Activated naive CD4-positive, alpha-beta T cell treated with anti-CD3 and anti-CD28 coated beads for 36 hours (primary cell): ENCODE data around the gene TRIM62. TPM values are rescaled to one million over a fixed set of nuclear protein-coding genes. Genes with fewer than 3 reads are reported as not detected.

Experiments
- CTCF ChIA-PET: fragments of 350-600 bp; sonication (Branson Sonifier 250); formaldehyde crosslinking; loops from one replicate; lab custom pipeline; 2021; ENCODE audit warnings: antibody characterized with exemption; lab: Charles Lee
- DNase-seq: peaks from one replicate; pipeline ENCODE4 v3.0.0-alpha.2; 2020
- H3K27ac Mint-ChIP-seq: one replicate; pipeline ENCODE4 v1.8.0; 2021; ENCODE audit warnings: mild to moderate bottlenecking, mixed read lengths
- H3K27me3 Mint-ChIP-seq: one replicate; pipeline ENCODE4 v1.8.0; 2021; ENCODE audit warnings: low read depth, mixed read lengths
- H3K36me3 Mint-ChIP-seq: one replicate; pipeline ENCODE4 v1.8.0; 2021; ENCODE audit warnings: low read depth, mixed read lengths
- H3K4me1 Mint-ChIP-seq: one replicate; pipeline ENCODE4 v1.8.0; 2021; ENCODE audit warnings: low read depth, mixed read lengths
- H3K4me3 Mint-ChIP-seq: one replicate; pipeline ENCODE4 v1.8.0; 2021; ENCODE audit warnings: mild to moderate bottlenecking, moderate library complexity, mixed read lengths
- H3K9me3 Mint-ChIP-seq: one replicate; pipeline ENCODE4 v1.8.0; 2021; ENCODE audit warnings: mixed read lengths
- intact Hi-C: fragments of 100-400 bp; cut with micrococcal nuclease; formaldehyde crosslinking; loops from one replicate; pipeline ENCODE4 v1.15.1; 2023
- total RNA-seq, 2 experiments: library from RNA; stranded (reverse); gene quantifications; one replicate each; pipeline ENCODE4 v1.2.3, GENCODE V29; 2021

The TRIM62 gene
- 1 to 10 TPM; 1.5 TPM for total RNA-seq

- Mint-ChIP-seq H3K36me3 (no peaks in the 10 kb centered on the region), H3K27me3 (no peaks in the 10 kb centered on the region), H3K4me3 (peak within 1 kb of the TSS; percentile 86), H3K9me3 (no peaks in the 10 kb centered on the region), H3K27ac (no peak within 1 kb of the TSS), H3K4me1 (peaks cover 10% of the 10 kb centered on the region)
- peak; percentile 69 for DNase-seq
- CTCF ChIA-PET, result interaction anchor here (0.9 to 1.1 kb wide), 3 partner anchors 40 to 249 kb away, joined by 3 read pairs; no protein-coding TSS in a partner anchor
- intact Hi-C loops, result loop anchor here (1.0 to 5.0 kb wide), 3 partner anchors 55 to 165 kb away; partner anchors contain the start of gene ZNF362
These were observed at the start of gene TRIM62 for GRCh38 chr1:33181921-33182341. TSS of gene TRIM62 (minus strand) at chr1:33182043. CDS start at chr1:33181432, 611 bp downstream.

- no peak overlapping the region for H3K27ac Mint-ChIP-seq
- DNase-seq, result no peak
- no peaks in the 10 kb centered on the region for H3K36me3 Mint-ChIP-seq
- intact Hi-C loops, result no loop called here
- H3K27me3 Mint-ChIP-seq, result peaks cover 7% of the 10 kb centered on the region
- H3K4me1 Mint-ChIP-seq, result no peaks in the 10 kb centered on the region
- no peaks in the 10 kb centered on the region for H3K9me3 Mint-ChIP-seq
- no peak overlapping the region for H3K4me3 Mint-ChIP-seq
- CTCF ChIA-PET, result interaction anchor here (0.5 kb wide), 1 partner anchor 270 kb away, joined by 3 read pairs; no protein-coding TSS in a partner anchor
These were observed 49.3 kb upstream of the TRIM62 start for GRCh38 chr1:33231166-33231565.

- Mint-ChIP-seq H3K4me1 (no peaks in the 10 kb centered on the region), H3K36me3 (no peaks in the 10 kb centered on the region), H3K4me3 (no peak overlapping the region), H3K27ac (no peak overlapping the region), H3K9me3 (peaks cover 11% of the 10 kb centered on the region), H3K27me3 (peaks cover 7% of the 10 kb centered on the region)
- CTCF ChIA-PET, result no interaction called here
- intact Hi-C loops, result no loop called here
- DNase-seq, result no peak
These were observed 47.2 kb upstream of the TRIM62 start for GRCh38 chr1:33228935-33229487.

- CTCF ChIA-PET, result no interaction called here
These were observed 43.7 kb upstream of the TRIM62 start for GRCh38 chr1:33225586-33225985.

GRCh38 chr1:33224166-33224707, 42.4 kb upstream of the TRIM62 start:
- H3K27me3 Mint-ChIP-seq, result peaks cover 7% of the 10 kb centered on the region
- H3K36me3 Mint-ChIP-seq, result no peaks in the 10 kb centered on the region
- CTCF ChIA-PET, result no interaction called here
- intact Hi-C loops, result no loop called here
- no peaks in the 10 kb centered on the region for H3K4me1 Mint-ChIP-seq
- H3K27ac Mint-ChIP-seq, result no peak overlapping the region
- H3K9me3 Mint-ChIP-seq, result peaks cover 16% of the 10 kb centered on the region
- no peak for DNase-seq
- no peak overlapping the region for H3K4me3 Mint-ChIP-seq

More at GRCh38 chr1:33225586-33225985, 43.7 kb upstream of the TRIM62 start:
- Mint-ChIP-seq H3K9me3 (peaks cover 16% of the 10 kb centered on the region), H3K4me1 (no peaks in the 10 kb centered on the region), H3K27ac (no peak overlapping the region), H3K4me3 (no peak overlapping the region), H3K27me3 (peaks cover 7% of the 10 kb centered on the region), H3K36me3 (no peaks in the 10 kb centered on the region)
- DNase-seq, result no peak
- intact Hi-C loops, result no loop called here

- intact Hi-C loops, result no loop called here
- no peak for DNase-seq
- CTCF ChIA-PET, result no interaction called here
- Mint-ChIP-seq H3K27ac (no peak overlapping the region), H3K9me3 (peaks cover 16% of the 10 kb centered on the region), H3K4me1 (no peaks in the 10 kb centered on the region), H3K4me3 (no peak overlapping the region), H3K36me3 (no peaks in the 10 kb centered on the region), H3K27me3 (no peaks in the 10 kb centered on the region)
These were observed 40.5 kb upstream of the TRIM62 start for GRCh38 chr1:33222381-33222780.

- intact Hi-C loops, result no loop called here
- H3K9me3 Mint-ChIP-seq, result peaks cover 16% of the 10 kb centered on the region
- DNase-seq, result no peak
- no peak overlapping the region for H3K4me3 Mint-ChIP-seq
- no peaks in the 10 kb centered on the region for H3K36me3 Mint-ChIP-seq
- H3K27me3 Mint-ChIP-seq, result no peaks in the 10 kb centered on the region
- no peaks in the 10 kb centered on the region for H3K4me1 Mint-ChIP-seq
- no peak overlapping the region for H3K27ac Mint-ChIP-seq
- CTCF ChIA-PET, result no interaction called here
These were observed 39.5 kb upstream of the TRIM62 start for GRCh38 chr1:33221385-33221758.

GRCh38 chr1:33220676-33221384, 39.0 kb upstream of the TRIM62 start:
- peaks cover 16% of the 10 kb centered on the region for H3K9me3 Mint-ChIP-seq
- no peak overlapping the region for H3K27ac Mint-ChIP-seq
- no peak overlapping the region for H3K4me3 Mint-ChIP-seq
- DNase-seq, result no peak
- H3K36me3 Mint-ChIP-seq, result no peaks in the 10 kb centered on the region
- H3K4me1 Mint-ChIP-seq, result no peaks in the 10 kb centered on the region
- intact Hi-C loops, result no loop called here
- H3K27me3 Mint-ChIP-seq, result no peaks in the 10 kb centered on the region
- CTCF ChIA-PET, result interaction anchor here (0.6 kb wide), 1 partner anchor 24 kb away, joined by 3 read pairs; no protein-coding TSS in a partner anchor

GRCh38 chr1:33219886-33220661, 38.2 kb upstream of the TRIM62 start:
- no peak for DNase-seq
- intact Hi-C loops, result no loop called here
- Mint-ChIP-seq H3K36me3 (no peaks in the 10 kb centered on the region), H3K27me3 (no peaks in the 10 kb centered on the region), H3K27ac (no peak overlapping the region), H3K4me1 (no peaks in the 10 kb centered on the region), H3K9me3 (peaks cover 16% of the 10 kb centered on the region), H3K4me3 (no peak overlapping the region)
- CTCF ChIA-PET, result interaction anchor here (0.6 kb wide), 1 partner anchor 25 kb away, joined by 3 read pairs; no protein-coding TSS in a partner anchor

- intact Hi-C loops, result no loop called here
- no peaks in the 10 kb centered on the region for H3K9me3 Mint-ChIP-seq
- CTCF ChIA-PET, result no interaction called here
- no peaks in the 10 kb centered on the region for H3K36me3 Mint-ChIP-seq
- H3K4me3 Mint-ChIP-seq, result no peak overlapping the region
- no peak for DNase-seq
- H3K4me1 Mint-ChIP-seq, result no peaks in the 10 kb centered on the region
- H3K27me3 Mint-ChIP-seq, result no peaks in the 10 kb centered on the region
- H3K27ac Mint-ChIP-seq, result no peak overlapping the region
These were observed 30.1 kb upstream of the TRIM62 start for GRCh38 chr1:33211972-33212371.

GRCh38 chr1:33206340-33206739, 24.5 kb upstream of the TRIM62 start:
- H3K4me1 Mint-ChIP-seq, result no peaks in the 10 kb centered on the region
- no peaks in the 10 kb centered on the region for H3K9me3 Mint-ChIP-seq
- no peak overlapping the region for H3K4me3 Mint-ChIP-seq
- no peak overlapping the region for H3K27ac Mint-ChIP-seq
- H3K27me3 Mint-ChIP-seq, result peaks cover 5% of the 10 kb centered on the region
- CTCF ChIA-PET, result no interaction called here
- H3K36me3 Mint-ChIP-seq, result no peaks in the 10 kb centered on the region
- intact Hi-C loops, result no loop called here
- no peak for DNase-seq

- Mint-ChIP-seq H3K36me3 (no peaks in the 10 kb centered on the region), H3K4me1 (peaks cover 4% of the 10 kb centered on the region)
These were observed 13.7 kb upstream of the TRIM62 start for GRCh38 chr1:33195556-33195955.

More at GRCh38 chr1:33195556-33195955, 13.7 kb upstream of the TRIM62 start:
- intact Hi-C loops, result no loop called here
- Mint-ChIP-seq H3K4me3 (no peak overlapping the region), H3K27ac (no peak overlapping the region), H3K9me3 (no peaks in the 10 kb centered on the region), H3K27me3 (peaks cover 3% of the 10 kb centered on the region)
- CTCF ChIA-PET, result no interaction called here
- DNase-seq, result no peak
